Measurements from ENCODE around the gene WDR20.

WDR20 gene

GRCh38 chr14:102223682-102224081, 84.0 kb downstream of the WDR20 start:
- no peaks in the 10 kb centered on the region for H3K9me3 Mint-ChIP-seq
- H3K36me3 Mint-ChIP-seq, result peaks cover 24% of the 10 kb centered on the region
- no peak overlapping the region for H3K27ac Mint-ChIP-seq
- no peak for ATAC-seq
- no peaks in the 10 kb centered on the region for H3K27me3 Mint-ChIP-seq
- no peak overlapping the region for H3K4me3 Mint-ChIP-seq
- peaks cover 21% of the 10 kb centered on the region for H3K4me1 Mint-ChIP-seq

GRCh38 chr14:102225386-102225785, 85.7 kb downstream of the WDR20 start:
- peaks cover 8% of the 10 kb centered on the region for H3K4me1 Mint-ChIP-seq
- H3K9me3 Mint-ChIP-seq, result no peaks in the 10 kb centered on the region
- no peak overlapping the region for H3K27ac Mint-ChIP-seq
- H3K36me3 Mint-ChIP-seq, result peaks cover 20% of the 10 kb centered on the region
- no peak overlapping the region for H3K4me3 Mint-ChIP-seq
- ATAC-seq, result no peak
- H3K27me3 Mint-ChIP-seq, result no peaks in the 10 kb centered on the region

GRCh38 chr14:102225936-102226335, 86.2 kb downstream of the WDR20 start:
- H3K9me3 Mint-ChIP-seq, result no peaks in the 10 kb centered on the region
- H3K4me3 Mint-ChIP-seq, result no peak overlapping the region
- no peak overlapping the region for H3K27ac Mint-ChIP-seq
- H3K4me1 Mint-ChIP-seq, result peaks cover 2% of the 10 kb centered on the region
- H3K36me3 Mint-ChIP-seq, result peaks cover 20% of the 10 kb centered on the region
- no peak for ATAC-seq
- H3K27me3 Mint-ChIP-seq, result no peaks in the 10 kb centered on the region

GRCh38 chr14:102226356-102227125, 86.8 kb downstream of the WDR20 start:
- H3K36me3 Mint-ChIP-seq, result peaks cover 20% of the 10 kb centered on the region
- no peaks in the 10 kb centered on the region for H3K9me3 Mint-ChIP-seq
- H3K27me3 Mint-ChIP-seq, result no peaks in the 10 kb centered on the region
- H3K27ac Mint-ChIP-seq, result no peak overlapping the region
- H3K4me3 Mint-ChIP-seq, result no peak overlapping the region
- ATAC-seq, result no peak
- no peaks in the 10 kb centered on the region for H3K4me1 Mint-ChIP-seq

- ATAC-seq, result no peak
- H3K27ac Mint-ChIP-seq, result no peak overlapping the region
- H3K4me1 Mint-ChIP-seq, result no peaks in the 10 kb centered on the region
- H3K4me3 Mint-ChIP-seq, result no peak overlapping the region
- H3K27me3 Mint-ChIP-seq, result no peaks in the 10 kb centered on the region
- H3K36me3 Mint-ChIP-seq, result peaks cover 13% of the 10 kb centered on the region
- no peaks in the 10 kb centered on the region for H3K9me3 Mint-ChIP-seq
Observed at GRCh38 chr14:102227184-102227964, 87.7 kb downstream of the WDR20 start.

- H3K36me3 Mint-ChIP-seq, result peaks cover 6% of the 10 kb centered on the region
- no peaks in the 10 kb centered on the region for H3K9me3 Mint-ChIP-seq
- ATAC-seq, result no peak
- H3K4me3 Mint-ChIP-seq, result no peak overlapping the region
- H3K4me1 Mint-ChIP-seq, result no peaks in the 10 kb centered on the region
- H3K27ac Mint-ChIP-seq, result no peak overlapping the region
- no peaks in the 10 kb centered on the region for H3K27me3 Mint-ChIP-seq
Observed at GRCh38 chr14:102229071-102229738, 89.5 kb downstream of the WDR20 start.

GRCh38 chr14:102229739-102230092, 90.0 kb downstream of the WDR20 start:
- Mint-ChIP-seq H3K4me1 (no peaks in the 10 kb centered on the region), H3K36me3 (peaks cover 1% of the 10 kb centered on the region), H3K4me3 (no peak overlapping the region), H3K9me3 (no peaks in the 10 kb centered on the region), H3K27ac (no peak overlapping the region), H3K27me3 (no peaks in the 10 kb centered on the region)
- ATAC-seq, result no peak

- no peaks in the 10 kb centered on the region for H3K4me1 Mint-ChIP-seq
- ATAC-seq, result no peak
- no peak overlapping the region for H3K4me3 Mint-ChIP-seq
- no peaks in the 10 kb centered on the region for H3K9me3 Mint-ChIP-seq
- no peaks in the 10 kb centered on the region for H3K36me3 Mint-ChIP-seq
- H3K27me3 Mint-ChIP-seq, result no peaks in the 10 kb centered on the region
- H3K27ac Mint-ChIP-seq, result no peak overlapping the region
Observed at GRCh38 chr14:102230481-102231210, 90.9 kb downstream of the WDR20 start.

GRCh38 chr14:102231476-102232347, 92.0 kb downstream of the WDR20 start:
- no peak overlapping the region for H3K27ac Mint-ChIP-seq
- no peak overlapping the region for H3K4me3 Mint-ChIP-seq

GRCh38 chr14:102232348-102232625, 92.6 kb downstream of the WDR20 start:
- ATAC-seq, result no peak
- Mint-ChIP-seq H3K4me3 (no peak overlapping the region), H3K36me3 (no peaks in the 10 kb centered on the region), H3K27me3 (no peaks in the 10 kb centered on the region), H3K4me1 (no peaks in the 10 kb centered on the region), H3K9me3 (no peaks in the 10 kb centered on the region), H3K27ac (no peak overlapping the region)

More at GRCh38 chr14:102231476-102232347, 92.0 kb downstream of the WDR20 start:
- H3K4me1 Mint-ChIP-seq, result no peaks in the 10 kb centered on the region
- no peak for ATAC-seq
- H3K9me3 Mint-ChIP-seq, result no peaks in the 10 kb centered on the region
- no peaks in the 10 kb centered on the region for H3K27me3 Mint-ChIP-seq
- H3K36me3 Mint-ChIP-seq, result no peaks in the 10 kb centered on the region

GRCh38 chr14:102233081-102233480, 93.4 kb downstream of the WDR20 start:
- no peaks in the 10 kb centered on the region for H3K36me3 Mint-ChIP-seq

GRCh38 chr14:102234331-102235264, 94.9 kb downstream of the WDR20 start:
- no peaks in the 10 kb centered on the region for H3K9me3 Mint-ChIP-seq
- H3K27me3 Mint-ChIP-seq, result no peaks in the 10 kb centered on the region
- H3K4me3 Mint-ChIP-seq, result no peak overlapping the region
- no peak overlapping the region for H3K27ac Mint-ChIP-seq
- no peak for ATAC-seq
- no peaks in the 10 kb centered on the region for H3K36me3 Mint-ChIP-seq
- H3K4me1 Mint-ChIP-seq, result no peaks in the 10 kb centered on the region

More at GRCh38 chr14:102233081-102233480, 93.4 kb downstream of the WDR20 start:
- Mint-ChIP-seq H3K27me3 (no peaks in the 10 kb centered on the region), H3K4me1 (no peaks in the 10 kb centered on the region), H3K9me3 (no peaks in the 10 kb centered on the region), H3K27ac (no peak overlapping the region), H3K4me3 (no peak overlapping the region)
- no peak for ATAC-seq

GRCh38 chr14:102235275-102235897, 95.7 kb downstream of the WDR20 start:
- Mint-ChIP-seq H3K4me1 (no peaks in the 10 kb centered on the region), H3K4me3 (no peak overlapping the region), H3K27me3 (no peaks in the 10 kb centered on the region), H3K36me3 (no peaks in the 10 kb centered on the region), H3K9me3 (no peaks in the 10 kb centered on the region), H3K27ac (no peak overlapping the region)
- peak; percentile 78 for ATAC-seq

Data from stimulated activated memory B cell treated with anti-CD40 and anti-IgM and Interleukin-4, amounts not matched to agents 10 μg/mL and 1 μg/mL and 100 μg/mL, for 72 hours (primary cell).